Hepatocyte (in vitro differentiated cells): ENCODE results near the gene ARF5. TPM values are rescaled to one million over a fixed set of nuclear protein-coding genes. Genes with fewer than 3 reads are reported as not detected.

Experiments used
- DNase-seq: peaks from one replicate; pipeline ENCODE4 v3.0.0-alpha.2; 2016; ENCODE audit warnings: low spot score
- H2AFZ ChIP-seq: fragments of 200-600 bp; sonication (generic); 2 replicates; pipeline ENCODE4 v1.6.0; 2016; ENCODE audit warnings: antibody characterized with exemption, mild to moderate bottlenecking
- H3K27ac ChIP-seq: fragments of 200-600 bp; sonication (generic); 2 replicates; pipeline ENCODE4 v1.5.1; 2016; ENCODE audit warnings: mild to moderate bottlenecking
- H3K27me3 ChIP-seq: fragments of 200-600 bp; sonication (generic); 2 replicates; pipeline ENCODE4 v1.6.1; 2016
- H3K36me3 ChIP-seq: fragments of 200-600 bp; sonication (generic); replicated peaks from 2 replicates; pipeline ENCODE4 v1.5.1; 2016; ENCODE audit warnings: low read depth; ENCODE audit not compliant: insufficient read depth
- H3K4me1 ChIP-seq: fragments of 200-600 bp; sonication (generic); 2 replicates; pipeline ENCODE4 v1.5.1; 2016; ENCODE audit warnings: mild to moderate bottlenecking, moderate library complexity; ENCODE audit not compliant: insufficient read depth
- H3K4me2 ChIP-seq: fragments of 200-600 bp; sonication (generic); 2 replicates; pipeline ENCODE4 v1.6.0; 2016
- H3K4me3 ChIP-seq: fragments of 200-600 bp; sonication (generic); 2 replicates; pipeline ENCODE4 v1.5.1; 2016; ENCODE audit warnings: mild to moderate bottlenecking
- H3K79me2 ChIP-seq: fragments of 200-600 bp; sonication (generic); 2 replicates; pipeline ENCODE4 v1.6.0; 2017; ENCODE audit warnings: mild to moderate bottlenecking
- H3K9me2 ChIP-seq: fragments of 200-600 bp; sonication (generic); replicated peaks from 2 replicates; pipeline ENCODE4 v1.6.0; 2017; ENCODE audit warnings: mild to moderate bottlenecking; ENCODE audit not compliant: insufficient read depth
- H3K9me3 ChIP-seq: fragments of 200-600 bp; sonication (generic); 2 replicates; pipeline ENCODE4 v1.5.1; 2016; ENCODE audit warnings: low read depth, mild to moderate bottlenecking
- H4K20me1 ChIP-seq: fragments of 200-600 bp; sonication (generic); 2 replicates; pipeline ENCODE4 v1.6.0; 2016; ENCODE audit warnings: mild to moderate bottlenecking; ENCODE audit not compliant: insufficient read depth, poor library complexity, severe bottlenecking
- EZH2 ChIP-seq: fragments of 200-600 bp; sonication (generic); IDR thresholded peaks from 2 replicates; pipeline ENCODE4 v1.6.1; 2016; ENCODE audit warnings: antibody characterized with exemption, mild to moderate bottlenecking, borderline replicate concordance
- EZH2phosphoT487 ChIP-seq: fragments of 200-600 bp; sonication (generic); IDR thresholded peaks from one replicate; pipeline ENCODE4 v1.6.1; 2018; ENCODE audit warnings: antibody characterized with exemption, mild to moderate bottlenecking, low read depth, moderate library complexity; ENCODE audit not compliant: unreplicated experiment, severe bottlenecking
- WGBS: methylation state at CpG from one replicate; pipeline ENCODE4 v1.1.6; 2016; ENCODE audit warnings: low lambda C conversion rate; ENCODE audit errors: missing lambda C conversion rate; 5-methylcytosine and 5-hydroxymethylcytosine counted together
- polyA plus RNA-seq: library from polyadenylated mRNA; unstranded; fragments of >200 nt; fragmentation: Nextera tagmentation; extraction: Ambion mirVana; gene quantifications from 2 replicates; pipeline ENCODE4 v1.2.1, GENCODE V29; 2016
- total RNA-seq: library from RNA; depleted of rRNA; stranded (reverse); fragments of >200 nt; gene quantifications from 2 replicates; pipeline ENCODE4 v1.2.3, GENCODE V29; 2014
- TF ChIP-seq, protein P1 (sequence below): fragments of 200-600 bp; sonication (generic); IDR thresholded peaks from 2 replicates; pipeline ENCODE4 v1.5.1; 2016; ENCODE audit warnings: antibody characterized with exemption, mild to moderate bottlenecking; ENCODE audit not compliant: poor library complexity

ARF5 gene
- total and polyA plus RNA-seq, 2 experiments from 2014 or later, result 237 to 243 TPM

DNA sequence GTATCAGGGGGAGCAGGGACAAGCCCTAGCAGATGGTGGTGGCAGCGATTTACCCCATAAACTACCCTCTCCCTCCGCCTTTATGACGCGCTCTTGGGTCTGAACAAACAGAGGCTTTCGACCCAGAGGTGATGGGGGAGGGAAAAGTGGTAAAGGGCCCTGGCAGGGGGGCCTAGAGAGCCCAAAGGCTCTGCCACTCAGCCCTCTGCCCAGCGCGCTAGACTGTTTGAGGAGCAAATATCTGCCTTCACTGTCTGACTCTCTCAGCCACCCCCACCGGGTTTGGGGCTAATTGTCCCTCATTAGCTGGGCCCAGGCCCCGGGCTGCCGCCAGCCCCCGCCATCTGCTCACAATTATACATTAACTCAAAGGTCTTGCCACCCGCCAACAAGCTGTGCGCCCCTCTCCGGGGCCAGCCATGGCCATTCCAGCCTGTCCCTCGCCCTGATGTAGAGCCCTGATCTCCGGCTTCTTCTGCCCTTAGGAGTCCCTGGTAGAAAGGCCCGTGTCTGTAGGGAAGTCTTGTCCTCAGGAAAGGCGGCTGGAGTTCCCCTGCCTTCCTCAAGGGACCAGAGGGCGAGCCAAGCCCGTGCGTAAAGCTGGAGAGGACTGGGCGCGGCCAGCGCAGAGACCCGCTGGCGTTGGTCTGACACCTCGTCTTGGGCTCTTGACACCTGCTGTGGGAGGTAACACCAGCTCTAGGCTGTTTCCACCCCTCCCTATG lies 31.6 kb downstream of the ARF5 start:
- Histone ChIP-seq H3K36me3 (no peaks in the 10 kb centered on the region), H4K20me1 (no peaks in the 10 kb centered on the region), H3K4me2 (no peak overlapping the region), H3K79me2 (no peaks in the 10 kb centered on the region), H2AFZ (no peak overlapping the region), H3K27me3 (peaks cover 76% of the 10 kb centered on the region), H3K9me3 (no peaks in the 10 kb centered on the region), H3K4me3 (no peak overlapping the region), H3K4me1 (no peaks in the 10 kb centered on the region), H3K9me2 (no peaks in the 10 kb centered on the region), H3K27ac (no peak overlapping the region)
- TF ChIP-seq EZH2phosphoT487, result no peak
- TF ChIP-seq, protein P1, sequence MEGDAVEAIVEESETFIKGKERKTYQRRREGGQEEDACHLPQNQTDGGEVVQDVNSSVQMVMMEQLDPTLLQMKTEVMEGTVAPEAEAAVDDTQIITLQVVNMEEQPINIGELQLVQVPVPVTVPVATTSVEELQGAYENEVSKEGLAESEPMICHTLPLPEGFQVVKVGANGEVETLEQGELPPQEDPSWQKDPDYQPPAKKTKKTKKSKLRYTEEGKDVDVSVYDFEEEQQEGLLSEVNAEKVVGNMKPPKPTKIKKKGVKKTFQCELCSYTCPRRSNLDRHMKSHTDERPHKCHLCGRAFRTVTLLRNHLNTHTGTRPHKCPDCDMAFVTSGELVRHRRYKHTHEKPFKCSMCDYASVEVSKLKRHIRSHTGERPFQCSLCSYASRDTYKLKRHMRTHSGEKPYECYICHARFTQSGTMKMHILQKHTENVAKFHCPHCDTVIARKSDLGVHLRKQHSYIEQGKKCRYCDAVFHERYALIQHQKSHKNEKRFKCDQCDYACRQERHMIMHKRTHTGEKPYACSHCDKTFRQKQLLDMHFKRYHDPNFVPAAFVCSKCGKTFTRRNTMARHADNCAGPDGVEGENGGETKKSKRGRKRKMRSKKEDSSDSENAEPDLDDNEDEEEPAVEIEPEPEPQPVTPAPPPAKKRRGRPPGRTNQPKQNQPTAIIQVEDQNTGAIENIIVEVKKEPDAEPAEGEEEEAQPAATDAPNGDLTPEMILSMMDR, result no peak
- TF ChIP-seq EZH2, result no peak
- 14% methylated on average over 27 of the region's 27 CpGs for WGBS
- DNase-seq, result no peak

DNA sequence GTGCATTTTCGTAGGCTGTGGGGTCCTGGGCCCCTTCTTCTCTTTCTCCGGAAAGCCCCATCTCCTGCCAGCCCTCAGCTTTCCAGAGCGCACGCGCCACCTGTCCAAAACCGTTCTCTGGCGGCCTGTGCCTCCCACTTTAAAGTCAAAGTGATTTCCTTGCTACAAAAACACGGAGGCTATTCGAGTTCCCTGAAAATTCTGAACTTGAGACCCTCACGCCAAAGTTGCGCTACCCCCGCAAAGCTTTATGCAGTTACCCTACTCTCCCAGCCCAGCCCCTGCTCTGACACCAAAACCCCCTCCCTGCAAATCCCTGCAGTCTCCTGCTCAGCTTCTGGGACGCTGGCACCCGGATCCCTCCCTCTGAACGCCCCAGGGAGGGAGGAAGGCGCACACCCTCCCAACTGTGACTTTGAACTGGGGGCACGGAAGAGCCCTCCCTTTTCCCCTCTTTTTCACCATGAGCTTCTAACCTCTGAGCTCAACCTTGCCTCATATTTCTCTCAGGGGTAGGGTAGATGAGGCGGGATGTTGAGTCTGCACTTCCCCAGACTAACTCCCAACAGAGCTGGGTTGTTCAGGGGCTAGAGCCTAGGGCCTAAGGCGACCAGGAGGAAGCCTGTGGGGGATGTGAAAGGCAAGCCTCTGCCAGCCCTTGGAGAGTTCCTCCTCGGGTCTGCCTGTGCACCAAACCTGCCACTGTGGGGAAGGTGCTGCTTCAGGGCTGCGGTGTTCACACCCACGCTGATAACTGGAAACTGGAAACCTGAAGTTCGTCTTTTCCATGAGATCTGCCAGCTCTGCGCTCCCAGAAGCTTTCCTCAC lies 32.4 kb downstream of the ARF5 start:
- no peak overlapping the region for H3K27ac ChIP-seq
- WGBS, result 4% methylated on average over 24 of the region's 24 CpGs
- no peak overlapping the region for H3K4me2 ChIP-seq
- DNase-seq, result no peak
- no peaks in the 10 kb centered on the region for H3K36me3 ChIP-seq
- no peaks in the 10 kb centered on the region for H3K9me2 ChIP-seq
- no peaks in the 10 kb centered on the region for H3K9me3 ChIP-seq
- no peaks in the 10 kb centered on the region for H3K4me1 ChIP-seq
- H4K20me1 ChIP-seq, result no peaks in the 10 kb centered on the region
- H3K27me3 ChIP-seq, result peaks cover 70% of the 10 kb centered on the region
- H3K4me3 ChIP-seq, result no peak overlapping the region
- no peak overlapping the region for H2AFZ ChIP-seq
- no peaks in the 10 kb centered on the region for H3K79me2 ChIP-seq
- TF ChIP-seq, protein P1, result no peak
- TF ChIP-seq EZH2phosphoT487 (no peak), EZH2 (no peak)

GRCh38 chr7:127625331-127625730 lies 37.1 kb downstream of the ARF5 start:
- no peaks in the 10 kb centered on the region for H3K4me1 ChIP-seq
- H3K36me3 ChIP-seq, result no peaks in the 10 kb centered on the region
- no peak overlapping the region for H3K4me3 ChIP-seq
- no peak overlapping the region for H3K4me2 ChIP-seq
- H3K79me2 ChIP-seq, result no peaks in the 10 kb centered on the region
- peaks cover 23% of the 10 kb centered on the region for H3K27me3 ChIP-seq
- H2AFZ ChIP-seq, result no peak overlapping the region
- H4K20me1 ChIP-seq, result no peaks in the 10 kb centered on the region
- no peaks in the 10 kb centered on the region for H3K9me3 ChIP-seq
- DNase-seq, result no peak
- H3K27ac ChIP-seq, result no peak overlapping the region
- no peaks in the 10 kb centered on the region for H3K9me2 ChIP-seq
- TF ChIP-seq EZH2phosphoT487 (no peak), EZH2 (no peak)
- TF ChIP-seq, protein P1, result no peak
